ENCODE results near the gene ANKRD60.

DNA sequence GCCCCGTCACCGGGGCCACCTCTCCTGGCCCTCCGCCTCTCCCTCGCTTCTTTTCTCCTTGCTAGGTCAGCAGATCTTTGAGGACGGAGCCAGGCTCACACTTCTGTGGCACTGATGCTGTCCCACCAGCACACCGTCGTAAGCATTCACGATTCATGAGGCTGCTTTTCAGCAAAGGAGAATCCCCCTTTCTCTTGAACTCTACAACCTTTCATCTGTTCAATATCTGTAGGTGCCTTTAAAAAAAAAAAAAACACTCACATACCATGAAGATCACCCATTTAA lies 31.3 kb downstream of the ANKRD60 start:
- TF ChIP-seq POLR2A (IDR thresholded peaks at IDR 0.05) (no peak), CTCF (IDR thresholded peaks at IDR 0.05) (no peak), POLR2AphosphoS5 (IDR thresholded peaks at IDR 0.05) (no peak)
